Memory B cell (primary cell): ENCODE measurements around the gene SIPA1L3.
"Not testable (repeated sequence)": the region's sequence is repeated elsewhere in the genome, so short reads cannot be mapped to it uniquely, and the experiment has no call there.

Source experiments
- ATAC-seq: fragments of 150-1000 bp; cut with Tn5 transposase; 2 replicates; pipeline ENCODE4 v1.10.0; 2021; ENCODE audit warnings: low read depth, mild to moderate bottlenecking, moderate library complexity
- DNase-seq, 2 donors: peaks; one replicate each; pipeline ENCODE4 v3.0.0; 2022; ENCODE audit warnings: low spot score in 2 of 2
- H3K27ac Mint-ChIP-seq: one replicate; pipeline ENCODE4 v1.8.0; 2022; ENCODE audit warnings: mild to moderate bottlenecking, moderate library complexity, mixed read lengths
- H3K27me3 Mint-ChIP-seq: one replicate; pipeline ENCODE4 v1.8.0; 2022; ENCODE audit warnings: mixed read lengths
- H3K36me3 Mint-ChIP-seq: one replicate; pipeline ENCODE4 v1.8.0; 2022; ENCODE audit warnings: mild to moderate bottlenecking, mixed read lengths
- H3K4me1 Mint-ChIP-seq: one replicate; pipeline ENCODE4 v1.8.0; 2022; ENCODE audit warnings: mixed read lengths
- H3K4me3 Mint-ChIP-seq: one replicate; pipeline ENCODE4 v1.8.0; 2022; ENCODE audit warnings: mild to moderate bottlenecking, moderate library complexity, mixed read lengths
- H3K9me3 Mint-ChIP-seq: one replicate; pipeline ENCODE4 v1.8.0; 2022; ENCODE audit warnings: mixed read lengths

The SIPA1L3 gene

GRCh38 chr19:38025909-38026307 lies 118.9 kb downstream of the SIPA1L3 start:
- no peaks in the 10 kb centered on the region for H3K9me3 Mint-ChIP-seq
- DNase-seq (no peak), ATAC-seq (no peak)
- H3K27me3 Mint-ChIP-seq = no peaks in the 10 kb centered on the region
- H3K27ac Mint-ChIP-seq = peak overlapping the region; percentile 82
- H3K4me3 Mint-ChIP-seq = no peak overlapping the region
- peaks cover 13% of the 10 kb centered on the region for H3K36me3 Mint-ChIP-seq
- peaks cover 40% of the 10 kb centered on the region for H3K4me1 Mint-ChIP-seq

- H3K9me3 Mint-ChIP-seq = peaks cover 5% of the 10 kb centered on the region
- DNase-seq (no peak), ATAC-seq (no peak)
- H3K27me3 Mint-ChIP-seq = no peaks in the 10 kb centered on the region
- H3K4me1 Mint-ChIP-seq = peaks cover 39% of the 10 kb centered on the region
- H3K36me3 Mint-ChIP-seq = peaks cover 21% of the 10 kb centered on the region
- H3K27ac Mint-ChIP-seq = no peak overlapping the region
- no peak overlapping the region for H3K4me3 Mint-ChIP-seq
Observed at GRCh38 chr19:38028913-38029510, 122.0 kb downstream of the SIPA1L3 start.

- Mint-ChIP-seq H3K4me1 (peaks cover 46% of the 10 kb centered on the region), H3K36me3 (peaks cover 21% of the 10 kb centered on the region)
- not testable (repeated sequence) for ATAC-seq, H3K4me3 Mint-ChIP-seq, H3K27me3 Mint-ChIP-seq, DNase-seq, H3K27ac Mint-ChIP-seq, H3K9me3 Mint-ChIP-seq
Observed at GRCh38 chr19:38030001-38030400, 123.0 kb downstream of the SIPA1L3 start.

GRCh38 chr19:38030686-38031422 lies 123.8 kb downstream of the SIPA1L3 start:
- no peaks in the 10 kb centered on the region for H3K27me3 Mint-ChIP-seq
- no peak overlapping the region for H3K4me3 Mint-ChIP-seq
- H3K36me3 Mint-ChIP-seq = peaks cover 22% of the 10 kb centered on the region
- DNase-seq = no peak
- peaks cover 5% of the 10 kb centered on the region for H3K9me3 Mint-ChIP-seq
- peaks cover 50% of the 10 kb centered on the region for H3K4me1 Mint-ChIP-seq
- peak overlapping the region; percentile 98 for H3K27ac Mint-ChIP-seq
- no peak for ATAC-seq

GRCh38 chr19:38031423-38031770 lies 124.4 kb downstream of the SIPA1L3 start:
- DNase-seq (no peak), ATAC-seq (no peak)
- H3K4me3 Mint-ChIP-seq = no peak overlapping the region
- peaks cover 22% of the 10 kb centered on the region for H3K36me3 Mint-ChIP-seq
- H3K27ac Mint-ChIP-seq = peak overlapping the region; percentile 98
- H3K27me3 Mint-ChIP-seq = no peaks in the 10 kb centered on the region
- H3K4me1 Mint-ChIP-seq = peaks cover 51% of the 10 kb centered on the region
- H3K9me3 Mint-ChIP-seq = peaks cover 5% of the 10 kb centered on the region

- ATAC-seq = no peak
- Mint-ChIP-seq H3K27ac (peak overlapping the region; percentile 98), H3K9me3 (peaks cover 5% of the 10 kb centered on the region), H3K4me3 (no peak overlapping the region), H3K27me3 (no peaks in the 10 kb centered on the region), H3K36me3 (peaks cover 24% of the 10 kb centered on the region), H3K4me1 (peaks cover 56% of the 10 kb centered on the region)
- no peak for DNase-seq
Observed at GRCh38 chr19:38032151-38032550, 125.1 kb downstream of the SIPA1L3 start.

GRCh38 chr19:38032951-38033350 lies 125.9 kb downstream of the SIPA1L3 start:
- Mint-ChIP-seq H3K36me3 (peaks cover 26% of the 10 kb centered on the region), H3K4me1 (peaks cover 62% of the 10 kb centered on the region), H3K9me3 (peaks cover 5% of the 10 kb centered on the region), H3K27ac (peak overlapping the region; percentile 98), H3K4me3 (peak overlapping the region; percentile 11), H3K27me3 (no peaks in the 10 kb centered on the region)
- DNase-seq (no peak), ATAC-seq (no peak)

- ATAC-seq = peak; percentile 82
- H3K9me3 Mint-ChIP-seq = peaks cover 5% of the 10 kb centered on the region
- H3K27me3 Mint-ChIP-seq = no peaks in the 10 kb centered on the region
- peaks cover 24% of the 10 kb centered on the region for H3K36me3 Mint-ChIP-seq
- peak; percentile 58 to 65 for DNase-seq
- peaks cover 57% of the 10 kb centered on the region for H3K4me1 Mint-ChIP-seq
- peak overlapping the region; percentile 80 for H3K4me3 Mint-ChIP-seq
- peak overlapping the region; percentile 98 for H3K27ac Mint-ChIP-seq
Observed at GRCh38 chr19:38033658-38034491, 126.9 kb downstream of the SIPA1L3 start.

GRCh38 chr19:38034492-38034860 lies 127.5 kb downstream of the SIPA1L3 start:
- peak; percentile 51 for ATAC-seq
- Mint-ChIP-seq H3K36me3 (peaks cover 24% of the 10 kb centered on the region), H3K4me3 (peak overlapping the region; percentile 80), H3K27me3 (no peaks in the 10 kb centered on the region), H3K9me3 (peaks cover 5% of the 10 kb centered on the region), H3K4me1 (peaks cover 54% of the 10 kb centered on the region), H3K27ac (peak overlapping the region; percentile 98)
- DNase-seq = peak in 1 of 2 donors; percentile 31

GRCh38 chr19:38035515-38036495 lies 128.8 kb downstream of the SIPA1L3 start:
- H3K36me3 Mint-ChIP-seq = peaks cover 19% of the 10 kb centered on the region
- DNase-seq (no peak), ATAC-seq (no peak)
- H3K4me1 Mint-ChIP-seq = peaks cover 54% of the 10 kb centered on the region
- H3K27me3 Mint-ChIP-seq = no peaks in the 10 kb centered on the region
- no peak overlapping the region for H3K4me3 Mint-ChIP-seq
- peaks cover 5% of the 10 kb centered on the region for H3K9me3 Mint-ChIP-seq
- peak overlapping the region; percentile 98 for H3K27ac Mint-ChIP-seq

- Mint-ChIP-seq H3K27ac (peak overlapping the region; percentile 98), H3K4me1 (peaks cover 47% of the 10 kb centered on the region), H3K27me3 (no peaks in the 10 kb centered on the region), H3K4me3 (no peak overlapping the region), H3K36me3 (peaks cover 12% of the 10 kb centered on the region), H3K9me3 (no peaks in the 10 kb centered on the region)
- DNase-seq (no peak), ATAC-seq (no peak)
Observed at GRCh38 chr19:38036707-38037611, 130.0 kb downstream of the SIPA1L3 start.

GRCh38 chr19:38039966-38040365 lies 133.0 kb downstream of the SIPA1L3 start:
- peaks cover 42% of the 10 kb centered on the region for H3K4me1 Mint-ChIP-seq
- peak overlapping the region; percentile 35 for H3K27ac Mint-ChIP-seq
- DNase-seq (no peak), ATAC-seq (no peak)
- no peaks in the 10 kb centered on the region for H3K9me3 Mint-ChIP-seq
- H3K4me3 Mint-ChIP-seq = no peak overlapping the region
- peaks cover 17% of the 10 kb centered on the region for H3K36me3 Mint-ChIP-seq
- no peaks in the 10 kb centered on the region for H3K27me3 Mint-ChIP-seq
